KBM-7 (cell line): ENCODE measurements around the gene LGR5.
A peak's percentile ranks its signal among the peaks of the same experiment; 100 is the strongest.

Source experiments
- DNase-seq: peaks from one replicate; pipeline ENCODE4 v3.0.0-alpha.2; 2015
- in situ Hi-C: fragments of 300-500 bp; cut with MboI; formaldehyde crosslinking; loops from 2 replicates; pipeline ENCODE4 v1.14.3; 2020; ENCODE audit warnings: low sequenced_read_pairs, low pct_unique_long_range_greater_than_20kb, mixed read lengths

LGR5 gene

DNA sequence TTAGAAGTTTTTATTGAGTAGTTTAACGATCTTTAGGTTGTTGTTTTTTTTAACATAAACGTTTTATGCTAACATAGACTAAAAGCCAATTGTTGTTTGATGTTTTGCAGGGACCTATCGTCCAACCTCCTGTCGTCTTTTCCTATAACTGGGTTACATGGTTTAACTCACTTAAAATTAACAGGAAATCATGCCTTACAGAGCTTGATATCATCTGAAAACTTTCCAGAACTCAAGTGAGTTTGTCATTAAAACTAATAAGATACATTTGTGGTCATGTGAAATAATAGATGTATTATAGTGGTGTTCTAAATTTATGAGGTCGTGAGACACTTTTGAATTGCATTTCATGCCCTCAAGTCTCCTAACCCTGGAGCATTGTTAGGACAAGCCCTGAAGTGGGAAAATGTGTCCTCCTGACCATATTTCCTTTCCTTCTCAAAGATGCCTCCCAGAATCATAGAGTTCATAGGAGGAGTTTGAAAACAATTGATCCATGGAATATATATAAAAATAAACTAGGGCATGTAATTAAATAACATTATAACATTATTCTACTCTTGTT, 139.2 kb downstream of the LGR5 start:
- no peak for DNase-seq
- in situ Hi-C loops = no loop called here

DNA sequence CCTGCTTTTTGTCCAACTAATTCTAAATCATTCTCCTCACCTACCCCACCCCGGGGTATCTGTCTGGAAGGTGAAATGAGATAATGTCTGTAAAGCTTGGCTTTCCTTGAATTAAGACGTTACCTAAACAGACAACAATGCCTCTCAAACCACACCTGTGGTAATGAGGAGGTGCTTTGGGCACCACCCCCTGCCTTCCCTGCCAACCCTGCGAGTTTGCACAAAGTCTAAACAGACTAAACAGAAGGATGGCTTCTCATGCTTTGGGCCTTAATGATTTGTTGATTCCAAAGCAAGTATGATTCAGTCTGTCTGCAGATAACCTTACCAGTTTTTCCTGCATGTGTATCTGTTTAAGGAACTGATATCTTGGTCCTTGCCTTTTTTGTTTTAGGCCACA, 141.6 kb downstream of the LGR5 start:
- in situ Hi-C loops = no loop called here
- DNase-seq = no peak

DNA sequence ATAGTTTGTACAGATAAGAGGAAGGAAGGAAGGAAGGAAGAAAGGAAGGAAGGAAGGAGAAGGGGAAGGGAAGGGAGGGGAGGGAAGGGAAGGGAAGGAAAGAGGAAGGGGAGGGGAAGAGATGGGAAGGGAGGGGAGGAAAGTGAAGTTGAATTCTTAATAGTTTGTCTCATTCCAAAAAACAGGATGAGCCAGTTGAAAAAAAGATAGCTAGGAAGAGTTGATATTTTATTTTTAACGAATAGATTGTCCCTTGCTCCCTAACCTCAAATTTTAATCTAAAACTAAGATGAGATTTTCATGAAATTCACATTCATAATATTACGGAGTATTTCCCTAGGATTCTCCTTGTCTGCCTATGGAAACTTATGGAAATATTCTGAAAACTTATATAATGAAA, 143.3 kb downstream of the LGR5 start:
- in situ Hi-C loops = no loop called here
- DNase-seq = no peak

DNA sequence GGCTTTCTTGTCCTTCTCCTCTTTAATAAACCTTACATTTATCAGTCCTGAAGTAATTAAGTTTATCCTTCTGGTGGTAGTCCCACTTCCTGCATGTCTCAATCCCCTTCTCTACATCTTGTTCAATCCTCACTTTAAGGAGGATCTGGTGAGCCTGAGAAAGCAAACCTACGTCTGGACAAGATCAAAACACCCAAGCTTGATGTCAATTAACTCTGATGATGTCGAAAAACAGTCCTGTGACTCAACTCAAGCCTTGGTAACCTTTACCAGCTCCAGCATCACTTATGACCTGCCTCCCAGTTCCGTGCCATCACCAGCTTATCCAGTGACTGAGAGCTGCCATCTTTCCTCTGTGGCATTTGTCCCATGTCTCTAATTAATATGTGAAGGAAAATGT, 144.8 kb downstream of the LGR5 start:
- in situ Hi-C loops = no loop called here
- no peak for DNase-seq

DNA sequence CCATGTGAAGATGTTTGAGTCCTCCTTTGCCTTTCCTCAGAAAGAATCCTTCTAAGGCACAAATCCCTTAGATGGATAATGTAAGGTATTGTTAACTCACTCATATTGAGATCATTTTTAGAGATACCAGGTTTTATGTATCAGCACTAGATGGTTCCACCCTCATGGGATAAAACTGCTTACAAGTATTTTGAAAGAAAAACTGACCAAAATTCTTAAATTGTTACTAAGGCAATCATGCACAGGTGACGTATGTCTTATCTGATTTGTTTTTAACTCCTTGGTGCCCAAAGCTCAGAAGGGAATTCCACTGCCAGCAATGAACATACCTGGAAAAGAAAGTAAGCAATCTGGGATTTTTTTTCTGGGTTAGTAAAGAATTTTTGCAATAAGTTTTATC, 145.6 kb downstream of the LGR5 start:
- DNase-seq = no peak
- in situ Hi-C loops = no loop called here

DNA sequence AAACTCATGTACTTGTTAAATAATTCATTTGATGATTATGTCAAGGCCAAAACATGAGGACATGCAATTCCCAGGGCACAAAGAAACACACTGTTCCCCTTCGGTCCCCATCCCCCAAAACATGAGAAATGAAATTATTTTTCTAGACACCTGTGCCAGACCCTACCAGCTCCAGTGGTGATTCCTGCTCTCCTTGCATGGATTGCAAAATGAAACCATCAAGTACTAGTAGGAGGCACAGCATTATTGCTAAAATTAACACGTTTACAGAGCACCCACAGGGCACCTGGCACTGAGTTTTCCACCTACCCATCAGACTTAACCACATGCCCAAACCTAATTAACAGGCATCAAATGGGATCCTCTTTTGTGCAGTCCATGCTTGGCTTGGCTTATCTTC, 147.4 kb downstream of the LGR5 start:
- no peak for DNase-seq
- in situ Hi-C loops = no loop called here

DNA sequence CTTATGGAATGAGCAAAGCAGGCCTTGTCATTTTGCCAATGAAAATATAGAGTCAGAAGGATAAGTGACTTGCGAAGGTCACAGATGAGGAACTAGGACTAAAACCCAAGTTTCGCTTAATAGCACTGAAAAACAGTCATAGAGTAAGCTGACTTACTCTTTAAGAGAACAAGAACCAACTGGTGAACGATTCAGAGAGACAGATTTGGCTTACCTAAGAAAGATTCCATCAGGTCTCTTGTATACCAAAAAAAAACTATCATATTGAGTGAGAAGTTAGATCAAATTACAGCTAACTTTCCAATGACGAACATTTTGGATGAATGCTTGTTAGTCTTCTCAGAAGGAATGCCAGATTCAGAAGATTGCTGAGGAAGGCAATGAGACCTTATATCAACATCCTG, 149.9 kb downstream of the LGR5 start:
- no peak for DNase-seq

DNA sequence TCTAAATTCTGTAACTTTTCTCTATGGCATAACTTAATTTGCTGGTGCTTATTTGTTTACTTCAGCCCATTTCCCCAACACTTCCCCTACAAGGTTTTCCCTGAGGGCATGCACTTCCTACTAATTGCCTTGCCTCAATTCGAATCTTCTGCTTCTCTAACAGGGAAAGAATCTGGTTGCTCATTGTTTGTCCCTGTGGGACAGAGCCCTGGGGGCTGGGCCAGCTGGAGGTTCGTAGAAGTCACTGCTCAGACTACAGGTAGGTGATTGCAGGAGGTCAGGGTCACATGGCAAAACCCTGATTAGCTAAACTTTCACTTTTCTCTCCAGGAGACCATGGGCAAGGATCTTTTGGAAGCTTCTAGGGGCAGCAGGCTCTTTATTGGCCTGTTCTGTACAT, 152.0 kb downstream of the LGR5 start:
- no peak for DNase-seq
- in situ Hi-C loops = no loop called here

More for the DNA sequence above, 149.9 kb downstream of the LGR5 start:
- in situ Hi-C loops = no loop called here

DNA sequence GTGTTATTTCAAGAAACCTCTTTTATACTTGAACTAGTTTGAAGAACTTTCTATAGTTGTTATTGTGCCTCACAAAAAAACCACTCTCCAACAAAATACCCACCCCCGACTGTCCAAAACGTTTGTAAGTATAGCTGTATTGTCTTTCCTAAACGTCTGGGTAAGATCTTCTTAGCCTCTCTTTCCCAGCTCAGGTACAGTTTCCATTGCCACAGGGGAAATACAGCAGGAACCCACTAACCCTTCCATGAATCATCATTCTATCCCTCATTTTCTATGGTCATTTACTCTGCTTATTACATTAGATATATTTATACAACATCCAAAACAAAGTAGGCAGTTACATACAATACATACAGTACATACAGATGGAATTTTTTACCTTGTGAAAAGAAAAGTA, 153.2 kb downstream of the LGR5 start:
- in situ Hi-C loops = no loop called here
- DNase-seq = no peak

DNA sequence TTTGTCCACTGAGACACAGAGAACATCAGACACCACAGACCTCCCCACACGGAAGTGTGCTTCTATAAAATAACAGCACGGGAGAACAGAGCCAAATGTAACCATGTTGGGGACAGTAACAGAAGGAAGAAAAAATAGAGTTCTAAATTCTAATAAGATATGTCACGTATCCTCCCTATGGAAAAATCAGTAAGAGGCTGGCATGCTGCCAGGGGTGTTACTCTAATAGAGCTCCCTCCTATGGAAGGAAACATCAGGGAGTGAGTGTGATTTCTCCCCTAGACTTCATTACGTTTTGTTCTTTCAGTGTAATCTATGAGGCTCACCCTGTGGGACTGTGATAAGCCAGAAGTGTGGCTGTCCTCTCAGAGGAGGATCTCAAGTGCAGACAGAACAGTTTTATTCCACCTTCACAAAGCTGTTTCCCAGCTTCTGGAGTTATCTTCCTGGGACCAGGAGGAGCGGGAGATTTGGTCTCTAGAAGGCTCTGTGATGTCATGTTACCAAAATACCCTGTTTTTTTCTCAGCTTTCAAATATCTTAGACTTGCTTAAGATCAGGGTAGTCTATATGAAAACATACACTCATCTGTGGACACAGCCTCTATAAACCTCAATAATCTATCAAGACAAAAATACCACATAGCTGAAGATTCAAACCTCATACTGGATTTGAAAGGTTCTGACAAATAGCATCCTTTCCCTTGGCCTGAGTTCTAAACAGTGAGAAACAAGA, 154.8 kb downstream of the LGR5 start:
- in situ Hi-C loops = no loop called here
- DNase-seq = no peak

DNA sequence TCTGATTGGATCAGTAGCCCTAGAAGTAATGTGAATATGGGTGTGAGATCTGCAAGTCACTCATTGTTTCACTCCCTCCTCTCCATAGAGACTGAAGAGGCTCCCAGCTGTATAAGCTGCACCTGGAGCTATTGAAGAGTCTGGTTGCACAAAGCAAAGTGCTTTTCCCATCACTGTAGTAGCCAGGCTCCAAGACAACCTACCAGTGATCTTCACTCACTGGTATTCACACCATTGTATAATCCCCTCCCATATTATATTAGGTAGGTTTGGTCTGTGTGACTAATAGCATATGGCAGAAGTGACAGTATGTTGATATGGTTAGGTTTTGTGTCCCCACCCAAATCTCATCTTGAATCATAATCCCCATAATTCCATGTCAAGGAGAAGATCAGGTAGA, 159.6 kb downstream of the LGR5 start:
- in situ Hi-C loops = no loop called here
- DNase-seq = no peak

DNA sequence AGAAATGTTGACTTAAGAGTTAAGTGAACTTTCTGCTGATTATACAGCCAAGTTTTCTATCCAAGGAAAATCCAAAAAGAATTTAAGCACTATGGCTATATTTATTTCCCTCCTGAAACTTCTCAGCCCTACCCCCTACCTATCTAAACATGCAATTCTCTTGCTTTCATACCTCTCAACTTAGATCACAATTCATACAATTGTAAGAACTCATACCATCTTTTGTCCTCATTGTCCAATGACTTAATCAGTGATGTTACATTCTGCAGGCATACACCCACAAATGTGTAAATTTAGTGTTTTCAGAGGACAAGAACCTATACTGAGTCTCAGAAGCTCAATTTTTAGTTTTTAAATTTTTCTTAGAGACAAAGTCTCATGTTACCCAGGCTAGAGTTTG, 161.9 kb downstream of the LGR5 start:
- no peak for DNase-seq
- in situ Hi-C loops = no loop called here

DNA sequence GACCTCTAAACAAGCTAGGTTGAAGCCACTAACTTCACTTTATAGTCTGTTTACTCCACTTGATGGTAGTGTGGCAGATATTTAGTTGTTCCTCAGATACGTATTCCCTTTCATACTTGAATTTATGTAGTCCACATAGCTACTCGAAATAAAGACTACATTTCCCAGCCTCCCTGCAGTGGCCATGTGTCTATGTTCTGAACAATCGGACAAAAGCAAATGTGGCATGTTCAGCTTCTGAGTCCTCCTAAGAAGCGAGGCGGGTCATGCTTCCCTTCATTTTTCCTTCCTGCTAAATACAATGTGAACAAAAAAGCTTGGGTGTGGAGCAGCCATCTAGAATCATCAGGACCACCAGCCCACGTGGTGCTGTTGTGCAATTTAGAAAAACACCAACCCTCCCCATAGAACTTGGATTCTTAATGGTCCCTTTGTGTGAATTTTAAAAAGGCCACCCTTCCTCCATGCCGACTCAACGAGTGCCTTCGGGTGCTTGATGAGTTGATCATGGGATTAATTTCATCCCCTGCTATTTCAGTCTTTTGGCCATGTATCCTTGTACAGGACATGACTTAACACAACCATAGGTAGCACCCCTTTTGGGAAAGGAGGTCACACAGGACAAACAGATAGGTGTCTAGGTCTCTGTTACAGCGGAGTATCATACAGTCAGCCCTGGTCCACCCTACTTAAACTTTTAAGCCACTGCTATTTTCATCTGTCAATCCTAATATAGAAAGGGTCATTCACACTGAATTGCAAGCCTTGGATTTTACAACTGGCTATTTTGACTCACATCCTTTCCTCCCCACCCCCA, 163.4 kb downstream of the LGR5 start:
- in situ Hi-C loops = no loop called here
- no peak for DNase-seq

DNA sequence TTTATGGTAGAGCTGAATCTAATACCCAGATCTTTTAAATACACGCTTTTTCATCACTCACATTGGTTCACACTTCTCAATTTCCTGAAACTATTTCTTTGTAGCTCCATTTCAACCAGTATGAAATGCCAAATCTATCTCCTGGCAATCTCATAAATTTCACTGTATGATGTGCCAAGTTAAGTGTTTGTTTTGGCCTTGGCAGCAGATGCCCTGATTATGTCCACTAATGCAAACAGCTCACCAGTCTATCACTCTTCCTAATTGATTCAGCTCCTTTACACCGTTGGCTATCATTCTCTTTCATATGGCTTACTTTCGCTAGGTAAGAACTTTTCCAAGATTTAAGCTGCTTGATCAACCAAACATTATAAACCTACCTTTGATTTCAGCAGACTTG, 165.4 kb downstream of the LGR5 start:
- DNase-seq = no peak
- in situ Hi-C loops = no loop called here

DNA sequence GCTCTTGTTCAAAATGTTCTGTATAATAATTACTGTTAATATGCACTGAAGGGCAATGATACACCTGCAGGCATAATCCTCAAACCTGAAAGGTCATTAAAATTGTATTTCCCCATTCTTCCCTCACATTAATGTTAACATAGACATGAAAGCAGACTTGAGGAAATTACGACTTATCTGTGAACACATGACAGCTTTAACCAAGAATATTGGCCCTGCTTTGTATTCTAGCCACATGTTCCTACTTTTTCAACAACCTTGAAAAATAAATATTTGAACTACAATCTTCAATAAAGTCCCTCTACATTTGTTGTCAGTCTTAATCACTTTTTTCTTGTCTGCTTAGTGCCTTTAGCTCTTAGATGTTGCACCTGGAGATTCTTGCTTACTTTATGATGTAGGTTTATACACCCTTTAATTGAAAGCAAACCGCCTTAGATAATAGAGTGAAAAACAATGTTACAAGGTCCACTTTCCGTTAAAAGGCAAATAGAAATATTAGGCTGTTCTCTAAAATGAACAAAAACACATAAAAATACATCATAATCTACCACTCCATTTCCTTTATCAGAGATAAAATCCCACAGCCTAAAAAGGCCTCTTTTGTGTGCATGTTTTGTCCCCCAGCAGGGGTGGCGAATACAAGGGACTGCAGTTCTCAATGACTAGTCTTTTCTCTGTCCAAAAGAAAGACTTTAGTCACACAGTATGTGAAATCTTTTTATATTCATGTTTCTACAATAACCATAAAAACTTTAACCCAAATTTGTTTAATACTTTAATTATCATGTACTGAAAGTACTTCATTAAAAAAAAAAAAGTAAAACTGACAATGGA, 168.1 kb downstream of the LGR5 start:
- no peak for DNase-seq
- in situ Hi-C loops = no loop called here

DNA sequence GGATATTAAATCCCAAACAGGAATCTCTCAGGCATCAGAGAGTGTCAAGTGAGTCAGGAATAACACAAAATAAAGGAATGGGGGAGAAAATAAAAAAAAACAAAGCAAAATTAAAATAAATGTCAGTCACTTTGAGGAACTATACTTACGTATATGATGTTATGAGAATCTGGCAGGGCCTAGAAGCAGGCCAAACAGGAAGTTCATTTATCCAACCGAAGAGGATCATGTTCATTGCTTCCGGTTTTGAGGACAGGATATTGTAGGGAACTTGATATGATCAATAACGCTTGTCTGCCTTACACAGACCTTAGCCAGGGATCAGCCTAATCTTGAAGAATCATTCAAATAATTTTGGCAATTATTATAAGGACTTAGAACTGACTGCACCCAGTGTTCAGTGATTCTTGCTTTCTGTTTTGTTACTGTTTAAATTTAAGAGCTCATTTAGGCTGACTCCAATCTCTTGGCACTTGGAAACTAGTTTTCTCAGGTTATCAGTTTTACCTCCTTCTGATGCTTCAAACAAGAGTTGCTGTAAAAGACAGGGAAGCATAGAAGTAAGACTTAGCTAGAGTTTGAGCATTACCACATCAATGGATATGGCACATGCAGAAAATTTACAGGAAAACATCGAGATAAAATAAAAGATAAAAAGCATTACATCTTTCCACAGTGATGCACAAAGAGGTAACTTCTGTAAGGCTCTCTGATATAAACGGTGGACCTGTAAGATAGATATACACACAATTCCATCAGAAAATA, 170.6 kb downstream of the LGR5 start:
- peak; percentile 72 for DNase-seq
- in situ Hi-C loops = no loop called here

DNA sequence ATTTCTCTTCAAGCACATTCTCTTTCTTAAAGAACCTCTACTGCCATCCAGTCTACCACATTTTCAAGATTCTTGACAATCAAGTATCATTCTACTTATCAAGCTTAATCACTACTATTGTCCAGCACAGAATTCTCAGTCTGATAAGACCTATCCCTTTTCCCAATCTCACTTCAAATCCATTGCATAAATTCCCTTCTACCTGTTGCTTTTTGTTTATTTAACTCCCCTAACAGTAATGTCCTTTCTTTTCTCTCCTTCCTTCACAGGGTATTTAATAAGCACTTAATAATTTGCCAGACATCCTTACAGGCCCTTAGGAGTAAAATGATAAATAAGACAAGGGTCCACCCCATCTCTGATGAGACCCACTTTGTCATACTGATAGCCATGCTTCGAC, 182.3 kb downstream of the LGR5 start:
- in situ Hi-C loops = no loop called here
- no peak for DNase-seq

DNA sequence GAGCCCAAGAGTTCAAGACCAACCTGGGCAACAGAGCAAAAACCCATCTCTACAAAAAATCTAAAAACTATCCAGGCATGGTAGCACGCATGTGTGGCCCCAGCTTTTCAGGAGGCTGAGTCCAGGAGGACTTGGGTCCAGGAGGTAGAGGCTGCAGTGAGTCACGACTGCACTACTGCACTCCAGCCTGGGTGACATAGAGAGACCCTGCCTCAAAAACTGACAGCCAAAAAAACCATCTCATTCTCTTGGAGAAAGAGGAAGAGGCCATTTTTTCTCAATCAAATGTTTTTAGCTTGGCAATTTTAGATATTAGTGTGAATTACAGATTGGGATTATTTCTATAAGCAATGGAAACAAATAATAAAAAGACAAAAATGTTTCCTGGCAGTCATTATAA, 185.9 kb downstream of the LGR5 start:
- no peak for DNase-seq
- in situ Hi-C loops = no loop called here

DNA sequence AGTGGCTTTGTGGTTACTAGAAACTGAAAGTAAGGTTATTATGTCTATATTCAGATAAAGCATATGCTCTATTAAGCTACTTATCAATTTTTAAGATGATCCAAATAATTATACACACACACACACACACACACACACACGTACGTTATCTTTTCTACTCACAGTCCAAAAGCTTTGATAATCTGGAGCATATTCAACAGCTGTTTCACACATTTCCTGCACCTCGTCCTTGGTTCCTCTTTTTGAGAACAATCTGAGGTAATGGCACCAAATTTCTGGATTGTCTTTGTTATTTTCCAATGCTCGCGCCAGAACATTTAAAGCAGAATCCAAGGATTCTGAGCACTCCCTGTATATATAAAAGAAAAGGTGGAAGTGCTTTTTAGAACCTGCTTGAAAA, 186.5 kb downstream of the LGR5 start:
- in situ Hi-C loops = no loop called here
- peak; percentile 83 for DNase-seq
